Astrocyte (in vitro differentiated cells and primary cell): ENCODE data around the gene GSTCD.

Experiments used
- CTCF ChIP-seq: IDR thresholded peaks from 2 replicates; pipeline ENCODE4 v1.5.1; 2011; ENCODE audit warnings: low read depth, mild to moderate bottlenecking, inconsistent platforms, low read length, moderate library complexity; ENCODE audit not compliant: insufficient read depth
- EZH2 ChIP-seq: IDR thresholded peaks from 2 replicates; pipeline ENCODE4 v1.6.1; 2012; ENCODE audit warnings: mild to moderate bottlenecking, low read length, inconsistent platforms; ENCODE audit not compliant: insufficient read depth

- no peak for TF ChIP-seq CTCF
- no peak for TF ChIP-seq EZH2
Observed at GRCh38 chr4:105767579-105767978, 59.0 kb downstream of the GSTCD start.
